Testis (tissue), 2 donors: ENCODE results near the gene VPS8.

ENCODE experiments used
- CTCF ChIP-seq, 3 experiments: fragments of 450-650 bp in 2 of 3; fragments of 200-600 bp in 1 of 3; sonication (generic) in 1 of 3; IDR thresholded peaks; one replicate each; pipeline ENCODE4 v1.5.1; 2016 to 2019; ENCODE audit warnings: antibody characterized with exemption in 3 of 3, mild to moderate bottlenecking in 2 of 3, moderate library complexity in 1 of 3
- POLR2A ChIP-seq: fragments of 450-650 bp; IDR thresholded peaks from one replicate; pipeline ENCODE4 v1.6.1; 2017; ENCODE audit warnings: antibody characterized with exemption, mild to moderate bottlenecking, moderate library complexity

DNA sequence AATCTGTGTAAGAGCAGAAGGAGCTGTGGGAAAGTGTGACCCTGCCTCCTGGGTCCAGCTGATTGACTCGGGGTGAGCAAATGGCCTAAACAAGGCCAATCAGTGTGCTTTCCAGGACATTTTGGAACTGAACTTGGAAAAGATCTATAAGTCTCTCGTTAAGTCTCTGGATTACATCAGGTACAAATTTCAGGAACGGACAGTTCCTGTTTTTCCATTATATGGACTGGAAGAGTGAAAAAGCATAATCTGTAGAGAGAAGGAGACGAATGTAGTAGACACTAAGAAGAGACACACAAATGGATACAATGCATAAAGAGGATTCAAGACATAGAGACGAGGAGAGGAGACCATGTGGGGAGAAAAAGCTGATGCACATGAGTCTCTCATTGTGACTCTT, 173.6 kb downstream of the VPS8 start:
- no peak for TF ChIP-seq CTCF (IDR thresholded peaks at IDR 0.05)
- no peak for TF ChIP-seq POLR2A
